ENCODE data around the gene DAND5.
"Not testable (repeated sequence)": the region's sequence is repeated elsewhere in the genome, so short reads cannot be mapped to it uniquely, and the experiment has no call there.

Gene DAND5

GRCh38 chr19:12946731-12947496 lies 22.5 kb upstream of the DAND5 start:
- TF ChIP-seq POLR2A (IDR thresholded peaks at IDR 0.05; ENCODE audit: low read depth, low read length): no peak
- TF ChIP-seq TAF1 (IDR thresholded peaks at IDR 0.05; ENCODE audit: borderline replicate concordance, low read depth, low read length): no peak
- no peak for TF ChIP-seq POLR2AphosphoS5 (IDR thresholded peaks at IDR 0.05; ENCODE audit: low read depth, low read length)
- DNase-seq (ENCODE audit: insufficient read length) (no peak), FAIRE-seq (no peak)

DNA sequence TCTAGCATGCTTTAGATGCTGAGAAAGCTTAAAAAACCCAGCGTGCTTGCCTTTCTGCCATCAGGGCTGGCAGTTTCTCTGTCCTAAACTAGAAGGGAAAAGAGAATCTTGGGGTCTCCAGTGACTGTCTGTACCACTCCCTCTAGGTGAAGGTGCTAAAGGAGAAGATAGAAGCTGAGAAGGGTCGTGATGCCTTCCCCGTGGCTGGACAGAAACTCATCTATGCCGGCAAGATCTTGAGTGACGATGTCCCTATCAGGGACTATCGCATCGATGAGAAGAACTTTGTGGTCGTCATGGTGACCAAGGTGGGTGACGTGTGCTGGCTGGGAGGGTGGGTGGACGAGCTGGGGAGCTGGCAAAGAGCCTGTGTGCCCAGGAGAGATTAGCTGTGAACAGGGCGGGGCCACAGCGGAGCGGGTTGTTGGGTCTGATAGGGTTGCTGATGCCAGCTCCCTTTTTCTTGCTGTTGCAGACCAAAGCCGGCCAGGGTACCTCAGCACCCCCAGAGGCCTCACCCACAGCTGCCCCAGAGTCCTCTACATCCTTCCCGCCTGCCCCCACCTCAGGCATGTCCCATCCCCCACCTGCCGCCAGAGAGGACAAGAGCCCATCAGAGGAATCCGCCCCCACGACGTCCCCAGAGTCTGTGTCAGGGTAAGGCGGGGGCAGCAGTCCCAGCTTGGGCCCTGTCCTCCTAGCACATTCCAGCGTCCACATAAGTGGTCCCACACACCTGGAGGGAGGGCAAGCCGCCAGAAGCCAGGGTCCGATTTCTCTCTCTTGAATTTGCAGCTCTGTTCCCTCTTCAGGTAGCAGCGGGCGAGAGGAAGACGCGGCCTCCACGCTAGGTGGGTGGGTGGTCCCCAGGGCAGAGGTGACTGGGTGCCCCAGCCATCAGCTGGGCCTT lies 21.4 kb upstream of the DAND5 start:
- TF ChIP-seq POLR2AphosphoS5 (IDR thresholded peaks at IDR 0.05; ENCODE audit: low read depth, low read length) (0 out of 2 replicates have a peak, but pooled peaks have one; percentile 0), TAF1 (IDR thresholded peaks at IDR 0.05; ENCODE audit: borderline replicate concordance, low read depth, low read length) (no peak), POLR2A (IDR thresholded peaks at IDR 0.05; ENCODE audit: low read depth, low read length) (peak; percentile 32; the same call in 1 of the 2 replicates)
- no peak for FAIRE-seq

DNA sequence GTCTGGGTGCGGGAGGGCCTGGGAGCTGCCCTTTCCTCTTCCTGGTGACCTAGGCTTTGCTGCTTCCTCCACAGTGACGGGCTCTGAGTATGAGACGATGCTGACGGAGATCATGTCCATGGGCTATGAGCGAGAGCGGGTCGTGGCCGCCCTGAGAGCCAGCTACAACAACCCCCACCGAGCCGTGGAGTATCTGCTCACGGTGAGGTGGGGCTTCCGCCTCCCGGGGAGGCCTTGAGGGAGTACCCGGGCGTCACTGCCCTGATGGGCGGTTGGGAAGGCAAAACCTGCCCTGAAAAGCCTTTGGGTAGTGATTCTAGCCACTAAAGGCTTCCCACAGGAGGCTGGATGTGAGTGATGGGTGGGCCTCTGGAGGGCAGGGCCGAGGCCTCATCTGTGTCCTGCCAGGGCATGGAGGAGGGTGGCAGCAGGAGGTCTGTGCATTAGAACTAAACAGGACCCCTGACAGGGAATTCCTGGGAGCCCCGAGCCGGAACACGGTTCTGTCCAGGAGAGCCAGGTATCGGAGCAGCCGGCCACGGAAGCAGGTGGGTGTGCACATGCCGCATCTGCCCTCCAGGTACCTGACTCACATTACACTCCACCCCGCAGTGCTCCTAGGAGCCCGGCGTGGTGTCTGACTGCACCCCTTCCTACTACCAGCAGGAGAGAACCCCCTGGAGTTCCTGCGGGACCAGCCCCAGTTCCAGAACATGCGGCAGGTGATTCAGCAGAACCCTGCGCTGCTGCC lies 20.6 kb upstream of the DAND5 start:
- FAIRE-seq (no peak), DNase-seq (ENCODE audit: insufficient read length) (no peak)
- 0 out of 2 replicates have a peak, but pooled peaks have one; percentile 4 for TF ChIP-seq POLR2AphosphoS5 (IDR thresholded peaks at IDR 0.05; ENCODE audit: low read depth, low read length)
- TF ChIP-seq TAF1 (IDR thresholded peaks at IDR 0.05; ENCODE audit: borderline replicate concordance, low read depth, low read length): no peak

More for the DNA sequence above, 21.4 kb upstream of the DAND5 start:
- DNase-seq (ENCODE audit: insufficient read length): no peak

DNA sequence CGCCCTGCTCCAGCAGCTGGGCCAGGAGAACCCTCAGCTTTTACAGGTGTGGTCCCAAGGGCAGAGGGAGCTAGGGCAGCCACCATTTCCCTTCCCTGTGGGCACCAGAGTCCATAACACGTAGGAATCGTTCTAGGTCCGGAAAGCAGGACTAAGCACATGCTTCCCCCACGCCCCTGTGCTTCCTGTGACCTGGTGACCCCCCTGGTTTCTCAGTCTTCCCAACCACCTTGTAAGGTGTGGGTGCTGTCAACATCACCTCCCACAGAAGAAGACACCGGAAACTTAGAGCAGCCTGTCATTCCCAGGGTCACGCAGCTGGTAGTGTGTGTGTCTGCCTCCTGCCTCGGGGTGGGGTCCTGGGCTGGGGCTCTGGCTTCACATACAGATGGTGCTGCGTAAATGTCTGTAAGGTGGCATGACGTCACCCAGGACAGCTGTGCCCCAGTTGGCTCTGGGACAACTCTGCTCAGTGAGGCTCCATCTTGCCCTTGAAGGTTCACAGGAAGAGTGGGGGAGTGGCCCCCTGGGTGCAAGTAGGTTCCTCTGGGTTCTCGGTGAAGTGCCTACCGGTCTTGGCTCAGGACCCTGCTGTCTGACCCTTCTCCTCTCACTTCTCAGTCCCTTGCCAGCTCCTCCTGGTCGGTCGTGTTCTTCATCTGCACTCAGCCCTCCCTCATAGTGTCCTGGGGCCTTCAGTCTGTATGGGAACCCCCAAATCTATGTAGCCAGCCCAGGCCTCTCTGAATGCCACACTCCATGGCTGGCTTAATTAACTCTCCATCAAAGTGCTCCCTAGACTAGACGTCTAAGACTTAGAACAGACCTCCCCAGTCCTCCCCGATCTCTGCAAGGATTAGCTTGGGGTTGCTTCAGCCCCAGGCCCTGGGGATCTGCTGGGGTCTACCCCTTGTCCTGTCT lies 19.8 kb upstream of the DAND5 start:
- DNase-seq (ENCODE audit: insufficient read length) (no peak), FAIRE-seq (no peak)
- TF ChIP-seq POLR2A (IDR thresholded peaks at IDR 0.05; ENCODE audit: low read depth, low read length): no peak
- 0 out of 2 replicates have a peak, but pooled peaks have one; percentile 12 for TF ChIP-seq POLR2AphosphoS5 (IDR thresholded peaks at IDR 0.05; ENCODE audit: low read depth, low read length)
- TF ChIP-seq TAF1 (IDR thresholded peaks at IDR 0.05; ENCODE audit: borderline replicate concordance, low read depth, low read length): no peak

GRCh38 chr19:12952050-12952449 lies 17.3 kb upstream of the DAND5 start:
- FAIRE-seq; DNase-seq (ENCODE audit: insufficient read length): not testable (repeated sequence)

DNA sequence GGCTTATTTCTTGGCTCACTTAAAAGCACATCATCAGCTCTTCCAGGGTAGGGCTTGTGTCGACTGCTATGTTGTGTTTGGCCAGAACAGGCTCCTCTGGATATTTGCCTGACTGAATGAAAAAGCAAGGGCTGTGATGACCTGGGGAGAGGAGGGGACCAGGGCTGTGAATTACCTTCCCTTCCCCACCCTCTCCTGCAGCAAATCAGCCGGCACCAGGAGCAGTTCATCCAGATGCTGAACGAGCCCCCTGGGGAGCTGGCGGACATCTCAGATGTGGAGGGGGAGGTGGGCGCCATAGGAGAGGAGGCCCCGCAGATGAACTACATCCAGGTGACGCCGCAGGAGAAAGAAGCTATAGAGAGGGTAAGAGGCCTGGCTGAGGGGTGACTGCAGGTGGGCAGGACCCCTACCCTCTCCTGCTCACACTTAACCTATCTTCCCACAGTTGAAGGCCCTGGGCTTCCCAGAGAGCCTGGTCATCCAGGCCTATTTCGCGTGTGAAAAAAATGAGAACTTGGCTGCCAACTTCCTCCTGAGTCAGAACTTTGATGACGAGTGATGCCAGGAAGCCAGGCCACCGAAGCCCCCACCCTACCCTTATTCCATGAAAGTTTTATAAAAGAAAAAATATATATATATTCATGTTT lies 16.8 kb upstream of the DAND5 start:
- TF ChIP-seq TAF1 (IDR thresholded peaks at IDR 0.05; ENCODE audit: borderline replicate concordance, low read depth, low read length): no peak
- no peak for TF ChIP-seq POLR2A (IDR thresholded peaks at IDR 0.05; ENCODE audit: low read depth, low read length)
- no peak for TF ChIP-seq POLR2AphosphoS5 (IDR thresholded peaks at IDR 0.05; ENCODE audit: low read depth, low read length)
- DNase-seq (ENCODE audit: insufficient read length) (no peak), FAIRE-seq (no peak)

DNA sequence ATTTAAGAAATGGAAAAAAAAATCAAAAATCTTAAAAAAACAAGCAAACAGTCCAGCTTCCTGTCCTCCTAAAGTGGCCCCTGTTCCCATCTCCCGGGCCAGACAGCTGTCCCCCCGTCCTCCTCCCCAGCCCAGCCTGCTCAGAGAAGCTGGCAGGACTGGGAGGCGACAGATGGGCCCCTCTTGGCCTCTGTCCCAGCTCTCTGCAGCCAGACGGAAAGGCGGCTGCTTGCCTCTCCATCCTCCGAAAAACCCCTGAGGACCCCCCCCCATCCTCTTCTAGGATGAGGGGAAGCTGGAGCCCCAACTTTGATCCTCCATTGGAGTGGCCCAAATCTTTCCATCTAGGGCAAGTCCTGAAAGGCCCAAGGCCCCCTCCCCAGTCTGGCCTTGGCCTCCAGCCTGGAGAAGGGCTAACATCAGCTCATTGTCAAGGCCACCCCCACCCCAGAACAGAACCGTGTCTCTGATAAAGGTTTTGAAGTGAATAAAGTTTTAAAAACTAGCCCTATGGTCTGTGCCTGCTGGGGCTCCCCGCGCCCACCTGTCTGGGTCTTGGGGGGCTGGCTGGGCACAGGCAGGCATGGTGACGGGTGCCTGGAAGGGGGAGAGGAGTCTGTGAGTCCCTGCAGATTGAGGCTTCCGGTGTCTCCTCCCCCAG lies 16.1 kb upstream of the DAND5 start:
- no peak for DNase-seq (ENCODE audit: insufficient read length)
- no peak for FAIRE-seq
- TF ChIP-seq POLR2A (IDR thresholded peaks at IDR 0.05; ENCODE audit: low read depth, low read length): no peak; the same call in 1 of the 2 replicates
- TF ChIP-seq TAF1 (IDR thresholded peaks at IDR 0.05; ENCODE audit: borderline replicate concordance, low read depth, low read length): no peak
- TF ChIP-seq POLR2AphosphoS5 (IDR thresholded peaks at IDR 0.05; ENCODE audit: low read depth, low read length): 0 out of 2 replicates have a peak, but pooled peaks have one; percentile 46

DNA sequence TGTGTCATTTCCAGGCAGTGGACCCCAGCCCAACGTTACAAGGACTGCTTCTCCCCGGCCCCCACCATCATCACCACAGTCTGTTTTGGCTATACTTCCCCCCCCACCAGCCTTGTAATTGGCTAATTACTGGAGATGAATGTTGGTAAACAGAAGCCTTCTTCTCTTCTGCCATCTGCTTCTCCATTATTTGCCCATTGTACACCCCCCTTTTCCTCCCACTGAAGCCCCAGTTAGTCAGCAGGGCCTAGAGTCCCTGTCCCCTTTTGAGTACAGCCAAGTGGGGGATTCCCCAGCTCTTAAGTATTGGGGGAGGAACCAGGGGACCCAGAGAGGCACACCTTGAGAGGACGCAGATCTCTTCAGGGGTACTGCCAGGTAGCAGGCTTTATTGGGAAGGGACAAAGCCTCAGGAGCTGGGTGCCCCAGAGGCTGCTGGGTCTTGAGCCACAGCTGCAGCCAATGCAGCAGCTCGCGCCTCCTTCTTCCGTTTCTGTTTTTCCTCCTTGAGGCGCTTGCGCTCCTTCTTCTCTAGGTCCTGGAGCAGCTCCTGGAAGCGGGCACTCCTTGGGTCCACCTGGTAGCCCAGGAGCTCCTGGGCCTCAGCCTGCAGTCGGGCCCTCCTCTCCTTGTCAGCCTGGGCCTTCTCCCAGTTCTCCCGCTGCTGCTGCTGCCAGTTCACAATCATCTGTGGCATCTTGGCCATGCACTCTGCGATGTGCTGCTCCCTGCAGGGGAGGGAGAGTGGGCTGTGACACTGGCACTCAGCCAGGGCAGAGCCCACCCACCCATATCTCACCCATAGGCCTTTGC lies 15.4 kb upstream of the DAND5 start:
- FAIRE-seq (no peak), DNase-seq (ENCODE audit: insufficient read length) (no peak)
- TF ChIP-seq POLR2AphosphoS5 (IDR thresholded peaks at IDR 0.05; ENCODE audit: low read depth, low read length) (no peak), TAF1 (IDR thresholded peaks at IDR 0.05; ENCODE audit: borderline replicate concordance, low read depth, low read length) (no peak), POLR2A (IDR thresholded peaks at IDR 0.05; ENCODE audit: low read depth, low read length) (0 out of 2 replicates have a peak, but pooled peaks have one; percentile 8)

DNA sequence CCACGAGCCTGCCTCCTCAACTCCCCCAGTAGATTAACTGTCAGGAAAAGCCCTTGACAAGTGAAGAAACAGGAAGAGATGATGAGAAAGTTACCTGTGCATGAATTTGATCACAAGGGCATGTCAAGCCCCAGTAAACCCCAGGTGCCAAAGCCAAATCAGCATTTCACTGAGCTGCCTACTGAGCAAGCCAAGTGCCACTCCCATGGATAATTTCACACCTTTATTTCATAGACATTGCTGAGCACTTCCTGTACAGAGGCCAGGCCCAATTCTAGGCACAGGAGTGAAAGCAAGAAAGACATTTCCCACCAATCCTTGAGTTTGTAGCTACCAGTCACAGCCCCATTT lies 14.8 kb upstream of the DAND5 start:
- TF ChIP-seq TAF1 (IDR thresholded peaks at IDR 0.05; ENCODE audit: borderline replicate concordance, low read depth, low read length) (no peak), POLR2AphosphoS5 (IDR thresholded peaks at IDR 0.05; ENCODE audit: low read depth, low read length) (no peak), POLR2A (IDR thresholded peaks at IDR 0.05; ENCODE audit: low read depth, low read length) (no peak; the same call in 1 of the 2 replicates)
- FAIRE-seq (no peak), DNase-seq (ENCODE audit: insufficient read length) (no peak)

DNA sequence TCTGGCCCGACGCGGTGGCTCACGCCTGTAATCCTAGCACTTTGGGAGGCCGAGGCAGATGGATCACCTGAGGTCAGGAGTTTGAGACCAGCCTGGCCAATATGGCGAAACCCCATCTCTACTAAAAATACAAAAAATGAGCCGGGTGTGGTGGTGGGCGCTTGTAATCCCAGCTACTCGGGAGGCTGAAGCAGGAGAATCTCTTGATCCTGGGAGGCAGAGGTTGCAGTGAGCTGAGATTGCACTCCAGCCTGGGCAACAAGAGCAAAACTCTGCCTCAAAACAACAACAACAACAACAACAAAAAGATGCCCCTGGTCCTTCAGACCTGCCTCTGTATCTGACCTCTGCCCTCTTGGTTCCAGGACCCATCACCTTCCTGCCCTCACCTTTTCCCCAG lies 13.8 kb upstream of the DAND5 start:
- FAIRE-seq: not testable (repeated sequence)

More for the DNA sequence above, 13.8 kb upstream of the DAND5 start:
- not testable (repeated sequence) for DNase-seq (ENCODE audit: insufficient read length)

All from GM12892 (cell line).